Tibial artery (tissue), 4 donors: Measurements from ENCODE around the gene CPTP.

Source experiments
- DNase-seq, 2 donors: peaks; one replicate each; pipeline ENCODE4 v3.0.0-alpha.2; 2019
- H3K27ac ChIP-seq, 2 donors: fragments of 200-600 bp; sonication (generic) in 1 of 2; 1 replicate in 1 of 2; 2 replicates in 1 of 2; pipeline ENCODE4 v1.5.1; 2018 to 2019; ENCODE audit warnings: mild to moderate bottlenecking in 1 of 2
- H3K27me3 ChIP-seq, 2 donors: fragments of 200-600 bp; sonication (generic) in 1 of 2; one replicate each; pipeline versions ENCODE4 v1.5.1 to v1.6.0; 2016 to 2019
- H3K36me3 ChIP-seq, 3 donors: fragments of 200-600 bp; sonication (generic) in 2 of 3; one replicate each; pipeline ENCODE4 v1.5.1; 2016 to 2019; ENCODE audit warnings: mild to moderate bottlenecking in 2 of 3
- H3K4me1 ChIP-seq, 4 donors: fragments of 200-600 bp; sonication (generic) in 2 of 4; 1 replicate in 3 of 4; 2 replicates in 1 of 4; pipeline ENCODE4 v1.5.1; 2016 to 2019
- H3K4me3 ChIP-seq, 2 donors: fragments of 200-600 bp; sonication (generic) in 1 of 2; 1 replicate in 1 of 2; 2 replicates in 1 of 2; pipeline ENCODE4 v1.5.1; 2018 to 2019; ENCODE audit warnings: mild to moderate bottlenecking in 2 of 2
- H3K9me3 ChIP-seq, 3 donors: fragments of 200-600 bp; sonication (generic) in 1 of 3; one replicate each; pipeline ENCODE4 v1.5.1; 2016 to 2019
- intact Hi-C: fragments of 100-400 bp; cut with DNase I; formaldehyde crosslinking; loops from one replicate; pipeline ENCODE4 v1.15.0; 2023; ENCODE audit warnings: low total_unique reads
- TF ChIP-seq, protein P1 (sequence below), 2 experiments: fragments of 200-600 bp in 1 of 2; fragments of 450-650 bp in 1 of 2; IDR thresholded peaks; one replicate each; pipeline ENCODE4 v1.5.1; 2017 to 2019; ENCODE audit warnings: antibody characterized with exemption in 2 of 2, mild to moderate bottlenecking in 1 of 2, moderate library complexity in 1 of 2

The CPTP gene

DNA sequence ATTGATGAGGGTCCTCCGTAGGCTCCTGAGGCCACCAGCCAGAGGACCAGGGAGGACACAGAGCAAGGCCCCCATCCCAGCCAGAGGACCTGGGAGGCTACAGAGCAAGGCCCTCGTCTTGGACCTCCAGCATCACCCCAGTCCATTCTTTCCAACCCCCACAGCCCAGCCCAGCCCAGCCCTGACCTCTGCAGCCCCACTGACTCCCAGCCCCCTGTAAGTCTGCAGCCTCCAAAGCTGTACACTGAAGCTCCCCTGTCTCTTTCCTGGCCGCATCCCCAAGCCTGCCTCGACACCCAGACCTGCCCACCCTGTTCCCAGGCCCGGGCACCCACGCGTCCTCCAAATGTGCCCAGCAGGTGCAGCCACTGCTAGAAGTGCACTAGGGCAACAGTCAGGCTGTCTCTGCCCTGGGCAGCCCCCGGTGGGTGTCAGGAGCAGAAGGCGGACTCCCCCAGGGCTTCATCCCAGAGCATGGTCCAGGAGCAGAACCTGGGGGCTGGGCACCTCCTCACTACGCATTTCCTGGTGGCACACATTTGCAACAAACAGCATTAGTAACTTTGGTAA lies 22.5 kb downstream of the CPTP start:
- TF ChIP-seq, protein P1, sequence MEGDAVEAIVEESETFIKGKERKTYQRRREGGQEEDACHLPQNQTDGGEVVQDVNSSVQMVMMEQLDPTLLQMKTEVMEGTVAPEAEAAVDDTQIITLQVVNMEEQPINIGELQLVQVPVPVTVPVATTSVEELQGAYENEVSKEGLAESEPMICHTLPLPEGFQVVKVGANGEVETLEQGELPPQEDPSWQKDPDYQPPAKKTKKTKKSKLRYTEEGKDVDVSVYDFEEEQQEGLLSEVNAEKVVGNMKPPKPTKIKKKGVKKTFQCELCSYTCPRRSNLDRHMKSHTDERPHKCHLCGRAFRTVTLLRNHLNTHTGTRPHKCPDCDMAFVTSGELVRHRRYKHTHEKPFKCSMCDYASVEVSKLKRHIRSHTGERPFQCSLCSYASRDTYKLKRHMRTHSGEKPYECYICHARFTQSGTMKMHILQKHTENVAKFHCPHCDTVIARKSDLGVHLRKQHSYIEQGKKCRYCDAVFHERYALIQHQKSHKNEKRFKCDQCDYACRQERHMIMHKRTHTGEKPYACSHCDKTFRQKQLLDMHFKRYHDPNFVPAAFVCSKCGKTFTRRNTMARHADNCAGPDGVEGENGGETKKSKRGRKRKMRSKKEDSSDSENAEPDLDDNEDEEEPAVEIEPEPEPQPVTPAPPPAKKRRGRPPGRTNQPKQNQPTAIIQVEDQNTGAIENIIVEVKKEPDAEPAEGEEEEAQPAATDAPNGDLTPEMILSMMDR (IDR thresholded peaks at IDR 0.05): no peak
- Histone ChIP-seq H3K4me3 (peak overlapping the region; percentile 81 to 84), H3K9me3 (no peaks in the 10 kb centered on the region), H3K27ac (peak overlapping the region; percentile 64 to 66), H3K36me3 (peaks cover 0 to 1% (median 0%) of the 10 kb centered on the region in 3 donors), H3K27me3 (no peaks in the 10 kb centered on the region), H3K4me1 (peaks cover 0 to 59% (median 44%) of the 10 kb centered on the region in 4 donors)
- intact Hi-C loops: no loop called here
- DNase-seq: no peak

DNA sequence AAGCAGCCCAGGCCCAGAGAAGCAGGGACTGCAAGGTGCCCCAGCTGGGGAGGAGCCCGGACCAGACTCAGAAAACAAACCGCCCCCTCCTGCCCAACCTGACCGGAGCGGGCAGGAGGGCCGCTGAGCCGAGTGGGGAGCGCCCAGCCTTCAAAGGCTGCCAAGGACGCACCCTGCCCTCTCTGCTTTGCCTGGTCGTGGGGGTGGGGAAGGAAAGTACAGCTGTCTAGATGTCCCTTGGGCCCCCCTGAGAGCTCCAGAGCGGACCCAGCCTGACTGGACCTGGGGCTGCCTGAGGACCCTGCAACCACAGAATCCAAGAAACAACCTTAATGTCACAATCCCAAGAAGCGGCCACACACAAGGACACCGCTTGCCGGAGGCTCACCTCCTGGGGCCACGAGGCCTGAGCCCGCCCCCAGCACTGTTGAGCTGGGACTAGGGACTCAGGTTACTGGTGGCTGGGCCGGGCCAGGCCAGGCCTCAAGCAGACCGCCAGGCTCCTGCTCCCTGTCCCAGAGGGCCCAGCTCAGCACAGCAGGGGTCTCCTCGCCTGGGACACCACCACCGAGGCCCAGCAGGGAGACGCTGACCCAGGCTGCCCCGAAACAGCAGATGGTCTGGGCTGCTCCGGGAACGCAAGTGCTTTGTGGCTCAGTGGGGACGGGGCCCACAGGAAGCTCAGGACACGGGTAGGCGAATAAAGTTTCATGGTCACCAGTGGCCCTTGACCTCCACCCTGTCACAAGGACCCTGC lies 23.2 kb downstream of the CPTP start:
- intact Hi-C loops: loop anchor here (2.0 kb wide), 1 partner anchor 27 kb away; the partner anchor contains the start of gene AURKAIP1
- DNase-seq: no peak
- Histone ChIP-seq H3K27ac (peak overlapping the region; percentile 64 to 66), H3K27me3 (no peaks in the 10 kb centered on the region), H3K4me3 (peak overlapping the region; percentile 81 to 84), H3K9me3 (no peaks in the 10 kb centered on the region), H3K4me1 (peaks cover 0 to 66% (median 46%) of the 10 kb centered on the region in 4 donors), H3K36me3 (peaks cover 0 to 5% (median 2%) of the 10 kb centered on the region in 3 donors)
- TF ChIP-seq, protein P1 (IDR thresholded peaks at IDR 0.05): no peak

DNA sequence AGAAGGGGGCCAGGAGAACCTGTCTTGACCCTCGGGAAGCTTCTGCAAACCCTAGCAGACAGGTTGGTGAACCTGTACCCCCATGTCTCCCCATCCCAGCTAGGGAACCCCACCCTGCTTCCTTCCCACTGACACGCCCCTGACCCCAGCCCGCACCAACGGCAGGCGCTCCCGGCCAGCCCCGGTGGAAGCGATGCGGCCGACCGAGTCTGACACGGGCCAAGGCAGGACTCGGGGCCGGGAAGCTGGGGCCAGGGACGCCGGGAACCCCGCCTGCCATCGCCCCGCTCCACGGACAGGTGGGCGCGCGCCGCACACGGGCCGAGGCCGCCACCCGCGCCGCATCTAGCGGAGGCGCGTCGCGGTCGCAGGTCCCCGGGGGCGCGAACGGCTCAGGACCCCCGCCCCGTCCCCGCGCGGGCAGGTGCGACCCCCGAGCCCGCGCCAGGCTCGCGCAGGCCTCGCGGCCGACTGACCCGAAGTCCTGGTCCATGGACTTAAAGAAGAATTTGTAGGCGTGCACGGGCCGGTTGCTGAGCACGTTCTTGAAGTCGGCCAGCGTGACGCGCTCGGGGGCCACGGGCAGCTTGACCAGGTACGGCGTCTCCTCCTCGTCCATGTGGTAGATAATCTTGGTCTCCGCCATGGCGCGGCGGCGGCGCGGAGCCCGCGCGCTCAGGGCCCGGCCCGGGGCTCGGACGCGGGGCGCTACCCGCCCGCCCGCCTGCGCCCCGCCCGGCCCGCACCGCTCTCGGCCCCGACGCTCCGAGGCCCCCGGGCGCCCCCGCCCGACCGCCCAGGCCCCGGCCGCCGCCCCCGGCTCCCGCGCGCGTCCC lies 24.0 kb downstream of the CPTP start:
- peak in 1 of 2 donors; percentile 48 for DNase-seq
- intact Hi-C loops: loop anchor here (2.0 kb wide), 1 partner anchor 26 kb away; the partner anchor contains the start of gene AURKAIP1
- H3K27ac ChIP-seq: peak overlapping the region; percentile 64 to 66
- peaks cover 0 to 74% (median 49%) of the 10 kb centered on the region in 4 donors for H3K4me1 ChIP-seq
- peak overlapping the region; percentile 81 to 84 for H3K4me3 ChIP-seq
- H3K36me3 ChIP-seq: peaks cover 2 to 13% (median 10%) of the 10 kb centered on the region in 3 donors
- no peaks in the 10 kb centered on the region for H3K27me3 ChIP-seq
- TF ChIP-seq, protein P1 (IDR thresholded peaks at IDR 0.05): no peak
- no peaks in the 10 kb centered on the region for H3K9me3 ChIP-seq

DNA sequence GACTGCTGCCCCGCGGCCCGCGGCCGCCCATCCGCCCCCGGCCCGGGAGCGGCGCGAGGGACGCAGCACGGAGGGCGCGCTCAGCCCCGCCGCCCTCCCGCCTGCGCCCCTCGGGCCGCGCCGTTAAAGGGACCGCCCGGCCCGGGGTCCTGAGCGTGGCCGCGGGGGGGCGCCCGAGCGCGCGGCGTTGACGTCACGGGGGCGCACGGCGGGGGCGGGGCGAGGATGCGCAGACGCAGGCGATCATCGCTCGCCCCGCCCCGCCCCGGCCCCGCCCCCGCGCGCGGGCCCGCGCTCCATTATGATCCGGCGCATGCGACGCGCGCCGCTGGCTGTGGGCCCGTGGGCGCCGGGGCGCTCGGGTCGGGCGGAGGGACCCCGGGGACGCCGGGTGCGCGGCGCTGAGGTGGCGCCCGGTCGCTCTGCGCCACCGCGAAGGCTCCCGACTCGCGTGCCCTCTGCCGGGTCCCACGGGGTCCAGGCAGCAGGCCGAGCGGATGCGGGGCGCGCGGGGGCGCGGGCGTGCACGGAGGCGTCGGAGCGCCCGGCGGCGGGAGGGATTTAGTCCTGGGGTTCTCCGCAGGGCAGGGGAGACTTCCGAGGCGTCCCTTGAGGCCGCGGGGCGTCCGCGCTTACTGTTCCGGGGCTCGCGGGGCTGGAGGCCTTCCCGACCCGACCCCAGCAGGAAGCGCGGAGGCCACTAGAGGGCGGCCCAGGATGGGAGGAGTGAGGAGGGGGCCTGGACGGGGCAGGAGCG lies 24.8 kb downstream of the CPTP start, which contains the start of gene DVL1:
Gene DVL1, minus strand, starts transcription at position 163 of the 757 bp plus-strand sequence. CDS start 353 bp downstream, outside the sequence.
- peak within 1 kb of the TSS; percentile 81 to 84 for H3K4me3 ChIP-seq
- TF ChIP-seq, protein P1 (IDR thresholded peaks at IDR 0.05): peak; percentile 53 to 55
- H3K36me3 ChIP-seq: peaks cover 7 to 21% (median 18%) of the 10 kb centered on the region in 3 donors
- H3K4me1 ChIP-seq: peaks cover 0 to 74% (median 57%) of the 10 kb centered on the region in 4 donors
- intact Hi-C loops: loop anchor here (2.0 kb wide), 1 partner anchor 25 kb away; the partner anchor contains the start of gene AURKAIP1
- peak within 1 kb of the TSS; percentile 87 to 88 for H3K27ac ChIP-seq
- no peaks in the 10 kb centered on the region for H3K27me3 ChIP-seq
- H3K9me3 ChIP-seq: no peaks in the 10 kb centered on the region
- peak; percentile 44 to 81 for DNase-seq
